NOMO-1 (cell line): Measurements from ENCODE around the gene MTA3.

Source experiments
- DNase-seq, 2 experiments: peaks; one replicate each; lab custom pipeline; 2025; ENCODE audit not compliant: unreplicated experiment in 2 of 2; lab: John Stamatoyannopoulos, UW

The MTA3 gene

DNA sequence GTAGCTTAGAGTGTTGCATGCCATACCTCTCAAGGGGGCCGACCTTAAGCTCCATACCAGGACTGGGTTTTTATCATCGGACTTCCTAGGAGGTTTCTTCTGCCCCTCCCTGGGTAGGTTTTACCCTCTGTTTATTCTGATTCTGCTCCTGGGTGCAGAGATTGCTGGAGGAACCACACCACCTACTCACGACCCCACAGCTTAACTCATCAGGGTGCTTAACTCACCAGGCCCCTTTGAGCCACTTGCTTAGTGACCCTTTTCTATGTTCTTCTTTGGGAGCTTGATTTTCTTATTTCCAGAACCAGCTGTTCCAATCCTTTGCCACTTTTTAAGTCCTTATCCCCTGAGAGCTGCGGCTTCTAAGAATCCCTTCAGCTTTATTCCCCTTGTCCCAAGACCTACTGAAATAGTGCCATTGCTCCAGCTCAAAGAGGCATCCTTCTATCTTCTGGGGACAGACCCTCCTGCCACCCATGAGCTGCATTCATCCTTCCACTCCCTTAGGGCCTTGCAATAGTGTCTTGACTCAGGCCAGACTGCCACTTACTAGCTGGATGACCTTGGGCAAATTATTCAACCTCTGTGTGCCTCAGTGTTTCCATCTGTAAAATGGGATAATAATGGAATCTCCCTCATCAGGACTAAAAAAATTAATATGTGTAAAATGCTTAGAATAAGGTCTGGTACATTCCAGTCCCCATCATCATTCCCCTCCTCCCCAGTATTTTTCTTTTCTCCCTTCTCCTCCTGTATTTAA, 189.7 kb downstream of the MTA3 start:
- no peak for DNase-seq

DNA sequence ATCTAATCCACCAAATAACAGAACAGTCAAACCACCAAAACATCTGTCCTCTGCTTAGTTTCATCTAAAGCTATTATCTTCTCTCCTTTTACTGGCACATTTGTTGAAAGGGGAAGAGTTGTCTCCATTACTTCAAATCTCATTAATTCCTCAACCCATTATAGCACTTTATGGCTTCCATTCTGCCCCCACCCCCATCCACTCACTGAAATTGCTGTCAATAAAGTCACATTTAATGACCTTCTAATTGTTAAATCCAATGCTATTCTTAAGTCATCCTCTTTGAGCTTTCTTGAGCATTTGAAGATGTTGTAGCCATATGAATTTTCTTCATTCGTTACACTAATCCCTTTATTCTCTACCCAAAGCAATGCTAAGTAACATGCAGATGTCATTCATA, 190.3 kb downstream of the MTA3 start:
- no peak for DNase-seq

- DNase-seq: no peak
Observed at GRCh38 chr2:42761554-42761953, 193.1 kb downstream of the MTA3 start.

DNA sequence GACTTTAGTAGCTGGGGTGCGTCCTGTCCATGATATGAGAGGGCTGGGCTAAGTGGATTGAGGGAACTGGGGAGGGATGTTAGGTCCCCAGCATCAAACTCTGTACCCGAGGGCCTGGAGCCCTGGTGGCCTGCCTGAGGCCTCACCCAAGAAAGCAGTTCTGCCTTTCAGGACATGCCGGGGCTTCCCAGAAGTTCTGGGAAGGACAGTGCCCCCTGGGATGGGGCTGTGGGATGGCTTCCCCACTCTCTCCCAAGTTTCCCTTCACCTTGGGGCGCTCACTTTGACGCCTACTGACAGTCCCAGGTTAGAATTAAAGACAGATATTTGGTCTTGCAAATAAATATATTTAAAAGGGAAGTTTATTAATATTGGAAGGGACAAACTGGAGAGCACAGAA, 193.7 kb downstream of the MTA3 start:
- no peak for DNase-seq

DNA sequence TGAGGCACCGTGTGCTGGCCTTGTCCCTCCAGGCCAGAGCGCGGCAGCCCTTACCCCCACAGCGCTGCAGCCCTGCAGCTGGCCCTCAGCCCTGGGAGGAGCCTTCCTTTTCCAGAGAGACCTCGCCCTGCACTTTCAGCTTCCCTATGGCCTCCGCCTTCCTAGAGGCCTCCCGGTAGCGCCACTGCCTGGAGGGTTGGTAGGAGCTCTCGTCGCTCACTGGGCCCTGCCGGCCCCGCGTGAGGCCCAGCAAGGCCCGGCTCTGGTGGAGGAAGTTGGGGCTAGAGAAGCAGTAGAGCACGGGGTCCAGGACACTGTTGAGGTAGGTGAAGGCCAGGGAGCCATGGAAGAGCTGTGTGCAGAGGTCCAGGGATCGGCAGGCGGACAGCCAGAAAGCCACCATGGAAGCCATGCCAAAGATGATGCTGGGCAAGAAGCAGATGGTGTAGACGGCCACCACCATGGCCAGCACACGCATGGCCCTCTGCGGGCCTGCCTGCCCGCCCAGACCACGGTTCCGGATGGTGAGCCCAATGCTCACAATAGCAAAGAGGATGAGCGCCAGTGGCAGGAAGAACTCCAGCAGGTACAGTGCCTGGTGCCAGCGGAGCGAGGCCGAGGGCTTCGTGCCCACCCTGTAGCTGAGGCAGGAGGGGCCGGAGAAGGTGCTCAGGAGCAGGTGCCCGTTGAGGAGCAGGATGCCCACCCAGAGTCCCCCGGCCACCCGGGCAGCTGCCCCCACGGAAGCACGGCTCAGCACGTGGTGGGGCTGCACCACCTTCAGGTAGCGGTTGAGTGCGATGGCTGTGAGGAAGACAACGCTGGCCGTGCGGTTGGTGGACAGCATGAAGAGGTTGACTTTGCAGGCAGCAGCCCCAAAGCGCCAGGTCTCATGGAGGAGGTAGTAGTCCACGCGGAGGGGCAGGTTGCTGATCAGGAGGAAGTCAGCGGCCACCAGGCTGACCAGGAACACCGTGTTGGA, 194.7 kb downstream of the MTA3 start:
- no peak for DNase-seq

GRCh38 chr2:42764096-42764495, 195.7 kb downstream of the MTA3 start, which contains the start of gene OXER1:
Gene OXER1 (minus strand): TSS chr2:42764135. CDS start chr2:42764062, 73 bp downstream.
- peak; percentile 35 to 51 for DNase-seq

DNA sequence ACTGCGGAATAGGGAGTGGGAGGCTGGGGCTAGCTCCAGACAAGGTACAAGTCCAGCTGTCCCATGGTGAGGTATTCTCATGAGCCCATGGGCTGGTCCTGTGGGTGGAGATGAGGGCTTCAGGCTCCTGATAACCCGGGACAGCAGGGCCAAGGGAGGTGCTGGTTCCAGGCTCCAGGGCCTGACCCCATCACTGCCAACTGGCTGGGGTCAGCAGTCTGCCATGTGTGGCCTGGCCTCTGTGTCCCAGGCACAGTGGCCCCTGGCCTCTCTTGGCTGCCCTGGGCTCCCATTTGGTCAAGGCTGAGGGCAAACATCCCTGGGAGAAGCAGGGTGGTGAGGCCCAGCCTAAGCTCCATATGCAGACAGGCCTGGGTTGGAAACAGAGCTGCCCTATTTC, 196.5 kb downstream of the MTA3 start:
- no peak for DNase-seq

DNA sequence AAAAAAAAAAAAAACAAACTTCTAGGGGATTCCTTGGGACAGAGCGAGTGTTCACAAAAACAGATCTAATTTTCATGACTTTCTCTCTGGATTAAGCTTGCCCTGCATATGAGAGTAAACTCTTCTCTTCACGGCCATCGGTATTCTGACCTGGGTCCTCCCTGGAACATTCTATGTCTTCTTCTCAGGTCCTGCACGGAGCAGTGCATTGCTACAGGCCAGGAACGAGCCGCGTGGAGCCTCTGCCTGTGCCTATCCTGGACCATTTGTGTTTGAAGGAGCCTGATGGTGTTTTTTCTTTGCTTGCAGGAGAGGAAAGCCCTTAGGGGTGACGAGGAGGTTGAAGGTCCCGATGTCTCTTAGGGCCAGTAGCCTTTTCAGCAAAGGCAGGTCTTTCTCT, 197.3 kb downstream of the MTA3 start:
- DNase-seq: no peak

- no peak for DNase-seq
Observed at GRCh38 chr2:42767080-42767898, 198.9 kb downstream of the MTA3 start.

GRCh38 chr2:42767899-42768705, 199.7 kb downstream of the MTA3 start:
- DNase-seq: no peak

GRCh38 chr2:42768706-42769256, 200.3 kb downstream of the MTA3 start:
- DNase-seq: no peak

DNA sequence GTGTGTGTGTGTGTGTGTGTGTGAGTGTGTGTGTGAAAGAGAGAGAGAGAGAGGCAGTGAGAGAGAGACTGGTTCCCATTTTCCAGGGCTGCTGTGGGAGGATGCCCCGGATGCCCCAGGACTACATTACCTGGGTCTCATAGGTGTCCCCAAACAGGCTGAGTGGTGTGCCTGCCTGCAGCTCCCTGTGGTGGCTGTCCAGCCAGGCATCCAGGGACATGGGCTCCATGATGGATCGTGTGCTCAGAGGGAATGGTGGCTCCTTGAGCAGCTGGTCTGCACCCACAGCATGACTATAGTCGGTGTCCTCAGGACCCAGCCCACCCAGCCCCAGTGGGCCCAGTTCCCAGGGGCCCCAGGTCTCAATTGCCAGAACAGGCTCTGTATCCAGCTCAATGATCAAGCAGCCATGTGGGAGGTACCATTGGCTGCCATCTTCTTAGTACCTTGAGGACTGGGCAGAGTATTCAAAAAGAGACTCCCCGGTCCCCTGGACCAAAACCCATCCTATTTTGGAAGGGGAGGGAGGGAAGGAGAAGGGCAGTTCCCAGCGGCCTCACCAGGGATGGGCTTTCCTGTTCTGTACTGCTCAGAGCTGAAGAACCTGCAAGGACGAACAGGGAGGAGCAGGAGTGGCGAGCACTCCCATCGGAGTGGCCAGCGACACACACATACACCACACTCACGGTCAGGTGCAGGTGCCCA, 201.3 kb downstream of the MTA3 start:
- DNase-seq: no peak

DNA sequence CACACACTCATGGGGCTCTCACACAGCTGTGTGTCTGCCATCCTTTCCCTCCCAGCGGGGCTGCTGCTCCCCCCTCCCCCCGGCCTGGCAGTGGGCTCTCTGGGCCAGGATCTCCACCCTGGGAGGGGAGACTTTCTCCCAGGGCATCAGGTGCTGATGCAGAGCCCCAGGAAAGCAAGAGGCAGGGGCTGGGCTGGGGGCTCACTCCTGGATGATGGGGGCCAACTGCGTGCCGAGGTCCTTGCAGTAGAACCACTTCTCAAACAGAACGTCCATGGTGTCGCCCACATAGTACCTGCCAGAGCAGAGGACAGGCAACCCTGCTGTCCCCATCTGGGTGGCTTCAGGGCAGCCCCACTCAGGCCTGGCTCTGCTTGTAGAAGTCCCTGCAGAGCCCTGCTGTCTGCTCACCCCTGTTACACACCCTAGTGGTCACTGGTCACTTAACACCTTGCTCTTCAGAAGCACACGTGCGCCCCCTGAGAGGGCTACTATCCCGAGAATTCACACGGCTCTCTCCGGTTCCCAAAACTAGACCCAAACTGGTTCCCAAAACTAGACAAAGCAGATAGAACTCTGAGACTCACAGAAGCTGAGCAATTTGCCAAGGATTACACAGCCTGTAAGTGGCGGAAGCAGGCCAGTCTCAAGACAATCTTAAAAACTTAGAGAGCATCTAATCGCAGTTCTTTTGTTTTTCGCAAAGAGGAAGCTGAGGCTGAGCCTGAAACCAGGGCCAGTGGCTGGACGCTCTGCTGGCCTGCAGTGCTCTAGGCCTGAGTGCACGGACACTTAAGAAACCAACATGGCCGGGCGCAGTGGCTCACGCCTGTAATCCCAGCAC, 202.1 kb downstream of the MTA3 start:
- DNase-seq: peak; percentile 65 to 83

- no peak for DNase-seq
Observed at GRCh38 chr2:42771546-42772153, 203.2 kb downstream of the MTA3 start.

DNA sequence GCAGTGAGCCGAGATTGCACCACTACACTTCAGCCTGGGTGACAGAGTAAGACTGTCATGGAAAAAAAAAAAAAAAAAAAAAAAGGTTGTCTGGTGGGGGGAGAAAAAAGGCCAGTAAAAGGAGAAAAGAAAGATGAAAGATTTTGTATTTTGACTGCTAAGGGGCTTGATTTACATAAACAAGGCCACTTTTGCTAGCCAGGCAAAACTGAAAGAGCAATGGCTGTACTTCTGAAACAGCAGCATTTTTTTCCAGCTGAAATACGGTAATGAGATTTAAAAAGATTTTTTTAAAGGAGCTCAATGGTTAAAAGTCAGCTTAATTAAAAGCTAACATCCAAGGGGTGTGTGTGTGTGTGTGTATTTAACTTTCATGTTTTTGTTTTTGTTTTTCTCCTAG, 206.8 kb downstream of the MTA3 start:
- DNase-seq: no peak

GRCh38 chr2:42775810-42776209, 207.4 kb downstream of the MTA3 start:
- DNase-seq: no peak

GRCh38 chr2:42777883-42778805, 209.7 kb downstream of the MTA3 start:
- no peak for DNase-seq
